ENCODE measurements around the gene GAA. TPM values are rescaled to one million over a fixed set of nuclear protein-coding genes. Genes with fewer than 3 reads are reported as not detected.

Gene GAA
- total and polyA plus RNA-seq, 2 of the 13 experiments (the other 11 are each of a cell fraction or from before 2014, with no cell fraction given), result 21.6 to 36.4 TPM

DNA sequence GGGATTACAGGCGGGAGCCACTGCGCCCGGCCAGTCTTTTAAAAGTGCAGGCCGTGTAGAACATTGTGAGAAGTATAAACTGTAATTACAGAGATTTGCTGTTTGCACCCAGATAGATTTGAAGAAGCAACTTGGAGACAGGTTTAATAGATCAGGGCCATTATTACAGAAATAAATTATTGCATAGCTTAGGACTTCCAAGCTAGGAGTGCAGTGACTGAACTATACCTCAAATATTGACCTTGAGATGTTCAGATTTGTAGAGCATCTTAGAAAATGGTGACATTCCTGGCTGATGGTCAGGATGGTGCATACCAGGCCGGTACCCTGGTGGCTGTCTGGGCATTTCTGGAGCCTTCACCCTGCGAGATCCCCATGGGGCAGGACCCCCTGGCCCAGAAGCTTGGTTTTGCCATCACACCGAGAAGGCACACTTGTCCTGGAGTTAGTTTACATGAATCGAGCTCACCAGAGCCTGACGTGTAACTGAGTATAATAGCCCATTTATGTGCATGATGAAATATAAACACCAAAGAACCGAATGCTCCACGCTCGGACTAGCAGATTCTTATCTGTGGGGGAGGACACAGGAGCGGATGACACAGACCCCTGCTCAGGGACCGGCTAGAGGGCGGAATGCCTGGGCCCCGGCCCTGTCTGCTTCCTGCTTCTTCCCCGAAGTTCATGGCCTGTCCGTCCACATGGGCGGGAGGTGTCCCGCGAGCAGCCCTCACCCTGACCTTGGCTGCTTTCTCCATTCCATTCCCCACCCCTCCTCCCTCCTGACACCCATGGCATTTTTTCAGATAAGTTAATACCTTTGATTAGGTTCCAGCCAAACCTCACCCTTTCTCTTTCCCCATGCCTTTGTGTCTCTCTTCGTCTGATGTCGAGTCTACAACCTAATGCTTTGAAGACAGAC lies 32.8 kb upstream of the GAA start (continued):
- no peak for TF ChIP-seq ELF4 (CRISPR knock-in tag; IDR thresholded peaks at IDR 0.05; ENCODE audit: borderline replicate concordance)
- TF ChIP-seq ZFP1 (CRISPR knock-in tag; IDR thresholded peaks at IDR 0.05), result 0 out of 2 replicates have a peak, but pooled peaks have one; percentile 42
- TF ChIP-seq DNMT3B (CRISPR knock-in tag; conservative IDR thresholded peaks at IDR 0.05), result no peak
- 0 out of 2 replicates have a peak, but pooled peaks have one; percentile 34 for TF ChIP-seq RCOR2 (CRISPR knock-in tag; IDR thresholded peaks at IDR 0.05)
- TF ChIP-seq YEATS2 (CRISPR knock-in tag; IDR thresholded peaks at IDR 0.05; ENCODE audit: borderline replicate concordance), result no peak
- no peak for TF ChIP-seq GZF1 (CRISPR knock-in tag; IDR thresholded peaks at IDR 0.05)
- TF ChIP-seq, protein P1, sequence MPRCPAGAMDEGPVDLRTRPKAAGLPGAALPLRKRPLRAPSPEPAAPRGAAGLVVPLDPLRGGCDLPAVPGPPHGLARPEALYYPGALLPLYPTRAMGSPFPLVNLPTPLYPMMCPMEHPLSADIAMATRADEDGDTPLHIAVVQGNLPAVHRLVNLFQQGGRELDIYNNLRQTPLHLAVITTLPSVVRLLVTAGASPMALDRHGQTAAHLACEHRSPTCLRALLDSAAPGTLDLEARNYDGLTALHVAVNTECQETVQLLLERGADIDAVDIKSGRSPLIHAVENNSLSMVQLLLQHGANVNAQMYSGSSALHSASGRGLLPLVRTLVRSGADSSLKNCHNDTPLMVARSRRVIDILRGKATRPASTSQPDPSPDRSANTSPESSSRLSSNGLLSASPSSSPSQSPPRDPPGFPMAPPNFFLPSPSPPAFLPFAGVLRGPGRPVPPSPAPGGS (CRISPR knock-in tag; IDR thresholded peaks at IDR 0.05), result no peak
- no peak for TF ChIP-seq ZNF547 (CRISPR knock-in tag; IDR thresholded peaks at IDR 0.05)
- no peak for TF ChIP-seq ZSCAN9 (CRISPR knock-in tag; IDR thresholded peaks at IDR 0.05; ENCODE audit: borderline replicate concordance)
- no peak for TF ChIP-seq ZNF224 (CRISPR knock-in tag; IDR thresholded peaks at IDR 0.05)
- TF ChIP-seq PPARG (CRISPR knock-in tag; conservative IDR thresholded peaks at IDR 0.05), result no peak
- TF ChIP-seq ZNF776 (CRISPR knock-in tag; IDR thresholded peaks at IDR 0.05), result 0 out of 2 replicates have a peak, but pooled peaks have one; percentile 42
- TF ChIP-seq ZNF616 (CRISPR knock-in tag; IDR thresholded peaks at IDR 0.05; ENCODE audit: low read depth), result no peak
- TF ChIP-seq IRX3 (CRISPR knock-in tag; IDR thresholded peaks at IDR 0.05; ENCODE audit: borderline replicate concordance, low read depth), result no peak
- TF ChIP-seq JUND (CRISPR knock-in tag; IDR thresholded peaks at IDR 0.05), result no peak
- TF ChIP-seq, protein P2, sequence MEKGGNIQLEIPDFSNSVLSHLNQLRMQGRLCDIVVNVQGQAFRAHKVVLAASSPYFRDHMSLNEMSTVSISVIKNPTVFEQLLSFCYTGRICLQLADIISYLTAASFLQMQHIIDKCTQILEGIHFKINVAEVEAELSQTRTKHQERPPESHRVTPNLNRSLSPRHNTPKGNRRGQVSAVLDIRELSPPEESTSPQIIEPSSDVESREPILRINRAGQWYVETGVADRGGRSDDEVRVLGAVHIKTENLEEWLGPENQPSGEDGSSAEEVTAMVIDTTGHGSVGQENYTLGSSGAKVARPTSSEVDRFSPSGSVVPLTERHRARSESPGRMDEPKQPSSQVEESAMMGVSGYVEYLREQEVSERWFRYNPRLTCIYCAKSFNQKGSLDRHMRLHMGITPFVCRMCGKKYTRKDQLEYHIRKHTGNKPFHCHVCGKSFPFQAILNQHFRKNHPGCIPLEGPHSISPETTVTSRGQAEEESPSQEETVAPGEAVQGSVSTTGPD (CRISPR knock-in tag; IDR thresholded peaks at IDR 0.05), result peak; percentile 55; the same call in 1 of the 2 replicates
- TF ChIP-seq, protein P3, sequence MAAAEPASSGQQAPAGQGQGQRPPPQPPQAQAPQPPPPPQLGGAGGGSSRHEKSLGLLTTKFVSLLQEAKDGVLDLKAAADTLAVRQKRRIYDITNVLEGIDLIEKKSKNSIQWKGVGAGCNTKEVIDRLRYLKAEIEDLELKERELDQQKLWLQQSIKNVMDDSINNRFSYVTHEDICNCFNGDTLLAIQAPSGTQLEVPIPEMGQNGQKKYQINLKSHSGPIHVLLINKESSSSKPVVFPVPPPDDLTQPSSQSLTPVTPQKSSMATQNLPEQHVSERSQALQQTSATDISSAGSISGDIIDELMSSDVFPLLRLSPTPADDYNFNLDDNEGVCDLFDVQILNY (CRISPR knock-in tag; conservative IDR thresholded peaks at IDR 0.05), result no peak
- TF ChIP-seq, protein P4, sequence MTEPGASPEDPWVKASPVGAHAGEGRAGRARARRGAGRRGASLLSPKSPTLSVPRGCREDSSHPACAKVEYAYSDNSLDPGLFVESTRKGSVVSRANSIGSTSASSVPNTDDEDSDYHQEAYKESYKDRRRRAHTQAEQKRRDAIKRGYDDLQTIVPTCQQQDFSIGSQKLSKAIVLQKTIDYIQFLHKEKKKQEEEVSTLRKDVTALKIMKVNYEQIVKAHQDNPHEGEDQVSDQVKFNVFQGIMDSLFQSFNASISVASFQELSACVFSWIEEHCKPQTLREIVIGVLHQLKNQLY (CRISPR knock-in tag; IDR thresholded peaks at IDR 0.05), result no peak
- TF ChIP-seq NR1H2 (CRISPR knock-in tag; IDR thresholded peaks at IDR 0.05; ENCODE audit: borderline replicate concordance, low read depth), result no peak
- TF ChIP-seq ZNF274 (CRISPR knock-in tag; IDR thresholded peaks at IDR 0.05), result no peak
- no peak for TF ChIP-seq ZFP36L2 (CRISPR knock-in tag; IDR thresholded peaks at IDR 0.05)
- no peak for TF ChIP-seq FOSL1 (CRISPR knock-in tag; IDR thresholded peaks at IDR 0.05; ENCODE audit: borderline replicate concordance)
- TF ChIP-seq, protein P5, sequence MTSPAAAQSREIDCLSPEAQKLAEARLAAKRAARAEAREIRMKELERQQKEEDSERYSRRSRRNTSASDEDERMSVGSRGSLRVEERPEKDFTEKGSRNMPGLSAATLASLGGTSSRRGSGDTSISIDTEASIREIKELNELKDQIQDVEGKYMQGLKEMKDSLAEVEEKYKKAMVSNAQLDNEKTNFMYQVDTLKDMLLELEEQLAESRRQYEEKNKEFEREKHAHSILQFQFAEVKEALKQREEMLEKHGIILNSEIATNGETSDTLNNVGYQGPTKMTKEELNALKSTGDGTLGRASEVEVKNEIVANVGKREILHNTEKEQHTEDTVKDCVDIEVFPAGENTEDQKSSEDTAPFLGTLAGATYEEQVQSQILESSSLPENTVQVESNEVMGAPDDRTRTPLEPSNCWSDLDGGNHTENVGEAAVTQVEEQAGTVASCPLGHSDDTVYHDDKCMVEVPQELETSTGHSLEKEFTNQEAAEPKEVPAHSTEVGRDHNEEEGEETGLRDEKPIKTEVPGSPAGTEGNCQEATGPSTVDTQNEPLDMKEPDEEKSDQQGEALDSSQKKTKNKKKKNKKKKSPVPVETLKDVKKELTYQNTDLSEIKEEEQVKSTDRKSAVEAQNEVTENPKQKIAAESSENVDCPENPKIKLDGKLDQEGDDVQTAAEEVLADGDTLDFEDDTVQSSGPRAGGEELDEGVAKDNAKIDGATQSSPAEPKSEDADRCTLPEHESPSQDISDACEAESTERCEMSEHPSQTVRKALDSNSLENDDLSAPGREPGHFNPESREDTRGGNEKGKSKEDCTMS (CRISPR knock-in tag; conservative IDR thresholded peaks at IDR 0.05), result no peak

All from HepG2 (cell line).